Spleen (tissue), 7 donors: ENCODE measurements around the gene DNAAF9.

ENCODE experiments used
- CTCF ChIP-seq, 11 experiments: fragments of 200-600 bp in 7 of 11; fragments of 450-650 bp in 4 of 11; sonication (generic) in 4 of 11; IDR thresholded peaks in 8 of 11; conservative IDR thresholded peaks in 3 of 11; 1 replicate in 7 of 11; 2 replicates in 4 of 11; pipeline versions ENCODE4 v1.4.0 to v1.8.0; 2016 to 2021; ENCODE audit warnings: antibody characterized with exemption in 11 of 11, inconsistent platforms in 4 of 11, mild to moderate bottlenecking in 1 of 11
- POLR2AphosphoS5 ChIP-seq, 3 donors: sonication (generic); formaldehyde crosslinking; IDR thresholded peaks; one replicate each; pipeline ENCODE4 v1.5.1; 2017; ENCODE audit warnings: antibody characterized with exemption in 3 of 3
- donor health status: DM: no; HTN: no; CAD: no; lungs with moderate emphysema.
- donor health status: DM: no; HTN: no; CAD: no.
- donor health status: DM: no; HTN: no; CAD: no.

DNA sequence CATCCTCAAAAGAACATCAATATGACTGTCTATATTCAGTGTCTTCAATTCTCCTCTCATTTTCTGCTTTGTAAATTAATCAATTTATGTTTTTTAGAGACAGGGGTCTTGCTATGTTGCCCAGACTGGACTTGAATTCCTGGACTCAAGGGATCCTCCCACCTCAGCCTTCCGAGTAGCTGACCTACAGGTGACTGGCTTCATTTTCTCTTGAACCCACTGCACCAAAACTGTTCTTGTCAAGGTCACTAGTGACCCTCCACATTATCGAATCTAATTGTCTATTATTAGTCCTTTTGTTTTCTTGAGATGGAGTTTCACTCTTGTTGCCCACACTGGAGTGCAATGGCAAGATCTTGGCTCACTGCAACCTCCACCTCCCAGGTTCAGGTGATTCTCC, 3.7 kb downstream of the DNAAF9 start:
- TF ChIP-seq CTCF (IDR thresholded peaks at IDR 0.05 in 8 of 11, conservative IDR thresholded peaks at IDR 0.05 in 3 of 11) (no peak), POLR2AphosphoS5 (IDR thresholded peaks at IDR 0.05) (no peak)
